Measurements from ENCODE around the gene ATP2B2.

ATP2B2 gene

GRCh38 chr3:10381336-10381735 is 124.0 kb downstream of the ATP2B2 start:
- Histone ChIP-seq H3K9me3 (ENCODE audit: insufficient read depth, low read length) (no peaks in the 10 kb centered on the region), H2AFZ (ENCODE audit: low read depth, low read length) (no peak overlapping the region), H3K36me3 (replicated peaks; ENCODE audit: low read depth, low read length) (no peaks in the 10 kb centered on the region), H3K27me3 (ENCODE audit: low read depth, low read length) (peaks cover 5% of the 10 kb centered on the region; the same call in 1 of the 2 replicates), H3K4me2 (ENCODE audit: low read length) (no peak overlapping the region), H3K79me2 (ENCODE audit: low read length) (no peaks in the 10 kb centered on the region), H3K9ac (ENCODE audit: low read length) (no peak overlapping the region), H3K27ac (ENCODE audit: low read length) (no peak overlapping the region), H3K4me3 (ENCODE audit: low read length) (no peak overlapping the region), H4K20me1 (ENCODE audit: insufficient read depth, low read length) (no peaks in the 10 kb centered on the region), H3K4me1 (ENCODE audit: low read length) (peaks cover 2% of the 10 kb centered on the region)
- no peak for TF ChIP-seq EZH2phosphoT487 (IDR thresholded peaks at IDR 0.05; ENCODE audit: low read depth)
- no peak for TF ChIP-seq CTCF (IDR thresholded peaks at IDR 0.05; ENCODE audit: low read depth, low read length)

- Histone ChIP-seq H4K20me1 (ENCODE audit: insufficient read depth, low read length) (no peaks in the 10 kb centered on the region), H3K27me3 (ENCODE audit: low read depth, low read length) (peaks cover 5% of the 10 kb centered on the region; the same call in 1 of the 2 replicates), H3K4me1 (ENCODE audit: low read length) (peaks cover 6% of the 10 kb centered on the region), H3K9me3 (ENCODE audit: insufficient read depth, low read length) (no peaks in the 10 kb centered on the region), H3K4me2 (ENCODE audit: low read length) (no peak overlapping the region), H3K9ac (ENCODE audit: low read length) (no peak overlapping the region), H2AFZ (ENCODE audit: low read depth, low read length) (no peak overlapping the region), H3K79me2 (ENCODE audit: low read length) (no peaks in the 10 kb centered on the region), H3K4me3 (ENCODE audit: low read length) (no peak overlapping the region), H3K36me3 (replicated peaks; ENCODE audit: low read depth, low read length) (no peaks in the 10 kb centered on the region), H3K27ac (ENCODE audit: low read length) (no peak overlapping the region)
- TF ChIP-seq EZH2phosphoT487 (IDR thresholded peaks at IDR 0.05; ENCODE audit: low read depth) (no peak), CTCF (IDR thresholded peaks at IDR 0.05; ENCODE audit: low read depth, low read length) (no peak)
These were observed 124.5 kb downstream of the ATP2B2 start for GRCh38 chr3:10380906-10381305.

GRCh38 chr3:10379961-10380360 is 125.4 kb downstream of the ATP2B2 start:
- no peaks in the 10 kb centered on the region for H3K36me3 ChIP-seq (replicated peaks; ENCODE audit: low read depth, low read length)
- H3K4me3 ChIP-seq (ENCODE audit: low read length): no peak overlapping the region
- no peaks in the 10 kb centered on the region for H3K9me3 ChIP-seq (ENCODE audit: insufficient read depth, low read length)
- no peak overlapping the region for H3K9ac ChIP-seq (ENCODE audit: low read length)
- H3K27ac ChIP-seq (ENCODE audit: low read length): no peak overlapping the region
- no peak for TF ChIP-seq CTCF (IDR thresholded peaks at IDR 0.05; ENCODE audit: low read depth, low read length)
- TF ChIP-seq EZH2phosphoT487 (IDR thresholded peaks at IDR 0.05; ENCODE audit: low read depth): no peak
- no peaks in the 10 kb centered on the region for H4K20me1 ChIP-seq (ENCODE audit: insufficient read depth, low read length)
- H3K4me2 ChIP-seq (ENCODE audit: low read length): no peak overlapping the region
- peaks cover 6% of the 10 kb centered on the region for H3K4me1 ChIP-seq (ENCODE audit: low read length)
- peaks cover 5% of the 10 kb centered on the region; the same call in 1 of the 2 replicates for H3K27me3 ChIP-seq (ENCODE audit: low read depth, low read length)
- no peak overlapping the region for H2AFZ ChIP-seq (ENCODE audit: low read depth, low read length)
- H3K79me2 ChIP-seq (ENCODE audit: low read length): no peaks in the 10 kb centered on the region

- Histone ChIP-seq H3K4me2 (ENCODE audit: low read length) (no peak overlapping the region), H3K79me2 (ENCODE audit: low read length) (no peaks in the 10 kb centered on the region), H2AFZ (ENCODE audit: low read depth, low read length) (no peak overlapping the region), H3K4me3 (ENCODE audit: low read length) (no peak overlapping the region), H3K27ac (ENCODE audit: low read length) (no peak overlapping the region), H3K36me3 (replicated peaks; ENCODE audit: low read depth, low read length) (no peaks in the 10 kb centered on the region), H3K27me3 (ENCODE audit: low read depth, low read length) (peaks cover 5% of the 10 kb centered on the region; the same call in 1 of the 2 replicates), H3K9me3 (ENCODE audit: insufficient read depth, low read length) (no peaks in the 10 kb centered on the region), H4K20me1 (ENCODE audit: insufficient read depth, low read length) (no peaks in the 10 kb centered on the region), H3K9ac (ENCODE audit: low read length) (no peak overlapping the region), H3K4me1 (ENCODE audit: low read length) (peaks cover 6% of the 10 kb centered on the region)
- no peak for TF ChIP-seq CTCF (IDR thresholded peaks at IDR 0.05; ENCODE audit: low read depth, low read length)
- no peak for TF ChIP-seq EZH2phosphoT487 (IDR thresholded peaks at IDR 0.05; ENCODE audit: low read depth)
These were observed 126.2 kb downstream of the ATP2B2 start for GRCh38 chr3:10379161-10379560.
